Hypothalamus (tissue), 51 donors: ENCODE measurements around the gene SLC34A3.

Source experiments
- DNase-seq, 51 donors: peaks; one replicate each; lab custom pipeline; 2025; lab: John Stamatoyannopoulos, UW

SLC34A3 gene

DNA sequence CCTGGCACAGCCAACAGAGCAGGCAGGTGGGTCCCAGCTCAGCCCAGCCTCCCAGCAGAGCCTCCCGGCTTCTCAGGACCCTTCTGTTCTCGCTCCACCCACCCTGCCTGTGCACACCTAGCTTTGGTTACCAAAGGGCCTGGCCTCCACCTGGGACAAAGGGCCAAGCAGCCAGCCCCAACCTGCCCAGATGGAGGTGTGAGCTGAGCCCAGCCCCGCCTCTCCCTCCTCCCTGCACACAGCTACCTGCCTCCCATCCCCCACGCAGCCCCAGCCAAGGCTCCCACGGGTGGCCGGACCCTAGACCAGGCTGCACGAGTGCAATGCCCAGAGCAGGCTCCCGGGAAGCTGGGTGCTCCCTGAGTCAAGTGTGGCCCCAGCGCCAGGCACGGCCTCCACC lies 35.8 kb upstream of the SLC34A3 start:
- DNase-seq: no peak

- no peak for DNase-seq
Measured at GRCh38 chr9:137195525-137196220, 35.0 kb upstream of the SLC34A3 start.

GRCh38 chr9:137198051-137198901 lies 32.4 kb upstream of the SLC34A3 start:
- peak in 4 of 51 donors; percentile 25 to 46 (median 38) for DNase-seq

DNA sequence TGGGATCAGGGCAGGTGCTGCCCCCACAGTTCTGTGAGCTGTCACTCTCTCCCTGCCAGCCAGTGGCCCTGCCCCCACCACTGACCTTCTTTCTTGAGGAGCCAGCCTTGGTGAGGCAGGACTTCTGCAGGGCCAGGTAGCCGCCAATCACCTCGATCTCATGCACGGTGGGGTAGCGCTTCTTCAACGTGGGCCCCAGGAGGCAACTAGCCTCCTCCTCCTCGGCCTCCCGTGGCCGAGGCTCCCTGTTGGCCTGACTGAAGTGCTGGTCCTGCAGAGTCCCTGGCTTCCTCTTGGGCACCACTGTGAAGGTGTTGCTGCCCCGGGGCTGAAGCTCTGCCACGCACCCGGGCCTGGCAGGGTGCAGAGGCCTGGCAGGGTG lies 31.8 kb upstream of the SLC34A3 start:
- DNase-seq: peak in 2 of 51 donors; percentile 30 to 40

GRCh38 chr9:137199411-137200121 lies 31.1 kb upstream of the SLC34A3 start:
- DNase-seq: peak in 1 of 51 donors; percentile 13

DNA sequence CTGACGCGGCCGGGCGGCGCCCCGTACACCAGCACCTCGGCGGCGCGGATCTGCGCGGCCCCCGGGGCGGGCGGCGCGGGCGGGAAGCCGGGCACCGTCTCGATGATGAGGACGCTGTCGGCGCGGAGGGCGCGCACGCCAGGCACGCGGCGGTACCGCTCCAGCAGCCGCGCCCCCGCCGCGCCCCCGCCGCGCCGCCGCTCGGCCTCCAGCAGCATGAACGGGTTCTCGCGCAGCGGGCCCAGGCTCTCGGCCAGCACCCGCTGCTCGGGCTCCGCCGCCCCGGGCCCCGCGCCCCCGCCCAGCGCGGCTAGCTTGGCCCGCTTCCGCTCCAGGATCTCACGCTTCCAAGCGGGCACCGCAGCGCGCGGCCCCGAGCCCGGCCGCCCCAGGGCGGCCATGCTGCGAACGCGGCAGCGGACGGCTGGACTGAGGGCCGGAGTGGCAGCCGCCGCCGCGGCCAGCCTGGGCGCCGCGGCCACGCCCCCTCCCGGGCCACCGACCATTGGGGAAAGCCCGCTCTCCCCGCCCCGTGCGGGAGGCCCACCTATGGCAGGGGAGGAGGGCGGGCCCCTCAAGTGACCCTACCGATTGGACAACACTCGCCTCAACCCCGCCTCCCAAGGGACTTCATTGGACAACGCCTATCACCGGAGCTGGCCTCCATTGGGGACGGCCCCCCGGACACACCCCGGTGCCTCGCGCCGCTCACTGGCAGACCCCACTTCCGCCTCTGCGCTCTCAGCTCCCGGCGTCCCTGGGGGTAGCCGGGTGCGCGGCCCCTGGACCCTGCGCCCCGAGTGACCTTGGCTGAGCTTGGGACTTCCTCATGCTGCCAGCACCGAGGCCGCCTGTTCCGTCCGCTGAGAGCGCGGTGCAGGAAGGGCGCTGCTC lies 30.1 kb upstream of the SLC34A3 start, which contains the start of gene TPRN:
Gene TPRN, minus strand, starts transcription at position 431 of the 894 bp plus-strand sequence. Its CDS starts 30 bp downstream, at position 401.
- DNase-seq: peak; percentile 51 to 100 (median 97)

- DNase-seq: no peak
Measured at GRCh38 chr9:137201205-137201868, 29.4 kb upstream of the SLC34A3 start.

DNA sequence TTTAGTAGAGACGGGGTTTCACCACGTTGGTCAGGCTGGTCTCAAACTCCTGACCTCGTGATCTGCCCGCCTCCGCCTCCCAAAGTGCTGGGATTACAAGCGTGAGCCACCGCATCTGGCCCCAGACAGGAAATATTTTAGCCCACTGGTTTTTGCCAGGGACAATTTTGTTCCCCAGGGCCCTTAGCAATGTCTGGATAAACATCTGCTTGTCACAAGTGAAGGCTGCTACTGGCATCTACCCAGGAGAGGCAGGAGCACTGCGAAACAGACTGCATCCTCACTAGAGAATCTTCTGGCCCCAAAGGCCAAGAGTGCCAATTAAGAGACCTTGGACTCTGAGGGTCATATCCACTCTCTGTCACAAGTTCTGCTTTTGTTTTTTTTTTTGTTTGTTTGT lies 27.7 kb upstream of the SLC34A3 start:
- DNase-seq: no peak

DNA sequence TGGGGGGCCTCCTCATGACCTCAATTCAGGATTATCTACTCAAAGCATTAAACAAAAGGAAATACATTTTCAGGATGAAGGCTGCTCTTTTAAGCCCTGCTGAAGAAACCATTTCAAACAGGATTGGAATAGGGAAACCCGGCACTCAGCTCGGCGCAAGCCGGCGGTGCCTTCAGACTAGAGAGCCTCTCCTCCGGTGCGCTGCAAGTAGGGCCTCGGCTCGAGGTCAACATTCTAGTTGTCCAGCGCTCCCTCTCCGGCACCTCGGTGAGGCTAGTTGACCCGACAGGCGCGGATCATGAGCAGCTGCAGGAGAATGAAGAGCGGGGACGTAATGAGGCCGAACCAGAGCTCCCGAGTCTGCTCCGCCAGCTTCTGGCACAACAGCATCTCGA lies 26.0 kb upstream of the SLC34A3 start:
- no peak for DNase-seq

GRCh38 chr9:137205126-137206069 lies 25.3 kb upstream of the SLC34A3 start, which contains the start of the genes NDOR1 and TMEM203:
Gene NDOR1 (plus strand): TSS chr9:137205700. CDS start chr9:137205778, 78 bp downstream.
Gene TMEM203 (minus strand): TSS chr9:137205648. CDS start chr9:137205414, 234 bp downstream.
- peak; percentile 58 to 97 (median 88) for DNase-seq

- no peak for DNase-seq
Measured at GRCh38 chr9:137206602-137207001, 24.1 kb upstream of the SLC34A3 start.

DNA sequence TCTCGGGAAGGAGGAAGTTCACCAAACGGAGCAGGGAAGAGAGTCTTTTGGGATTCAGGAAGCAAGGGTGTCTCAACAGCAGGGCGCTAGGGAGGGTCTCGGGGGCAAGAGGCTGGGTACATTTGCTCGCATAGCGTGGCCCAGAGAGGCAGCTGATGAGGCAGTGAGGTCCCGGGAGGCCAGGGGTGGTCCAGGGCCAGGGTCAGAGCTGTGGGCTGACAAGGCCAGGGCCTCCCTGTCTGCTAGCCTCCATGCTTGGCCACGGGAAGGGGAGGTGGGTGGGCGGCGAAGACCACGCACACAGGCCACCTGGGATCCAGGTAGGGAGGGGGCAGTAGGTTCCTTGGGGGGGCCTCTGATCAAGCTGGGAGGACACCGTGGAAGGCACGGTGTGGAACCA lies 19.2 kb upstream of the SLC34A3 start:
- no peak for DNase-seq

- DNase-seq: no peak
Measured at GRCh38 chr9:137212520-137212919, 18.2 kb upstream of the SLC34A3 start.

DNA sequence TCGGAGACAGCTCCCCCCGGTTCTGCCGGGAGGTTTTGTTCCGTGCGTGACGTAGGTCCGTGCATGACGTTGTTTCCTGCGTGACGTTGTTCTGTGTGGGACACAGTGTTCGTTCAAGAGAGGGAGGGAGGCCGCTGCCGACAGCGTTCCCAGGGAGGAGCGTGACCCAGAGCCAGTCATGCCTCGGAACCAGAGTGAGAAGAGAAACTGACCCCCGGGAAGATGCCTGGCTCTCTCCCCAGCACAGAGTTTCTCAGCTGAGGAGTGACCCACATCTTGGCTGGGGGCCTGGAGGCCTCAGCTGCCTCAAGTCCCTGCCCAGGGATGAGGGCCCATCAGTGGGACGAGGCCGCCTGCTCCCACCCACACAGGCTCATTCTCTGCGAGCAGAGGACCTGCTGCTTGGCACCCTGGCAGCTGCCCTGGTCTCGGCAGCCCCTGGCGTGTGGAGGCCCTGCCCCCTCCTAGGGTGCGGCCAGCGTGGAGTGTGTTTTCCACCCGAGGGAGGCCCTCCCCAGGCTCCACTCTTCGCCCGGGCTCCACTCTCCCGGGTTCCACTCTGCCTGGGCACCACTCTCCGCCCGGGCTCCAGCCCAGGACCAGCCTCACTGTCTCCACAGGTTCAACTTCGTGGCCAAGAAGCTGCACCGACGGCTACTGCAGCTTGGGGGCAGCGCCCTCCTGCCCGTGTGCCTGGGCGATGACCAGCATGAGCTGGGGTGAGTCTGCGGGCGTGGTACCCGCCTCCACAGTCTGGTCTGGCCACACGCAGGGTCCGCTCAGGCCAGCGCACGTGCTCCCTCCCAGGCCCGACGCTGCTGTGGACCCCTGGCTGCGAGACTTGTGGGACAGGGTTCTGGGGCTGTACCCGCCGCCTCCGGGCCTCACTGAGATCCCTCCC lies 17.3 kb upstream of the SLC34A3 start:
- DNase-seq: peak in 9 of 51 donors; percentile 25 to 60 (median 46)

- no peak for DNase-seq
Measured at GRCh38 chr9:137214620-137215019, 16.1 kb upstream of the SLC34A3 start.

GRCh38 chr9:137215196-137215986 lies 15.3 kb upstream of the SLC34A3 start:
- no peak for DNase-seq
